Upper lobe of left lung (tissue), 6 donors: ENCODE results near the gene OR4F15. TPM values are rescaled to one million over a fixed set of nuclear protein-coding genes. Genes with fewer than 3 reads are reported as not detected.
"Not testable (repeated sequence)": the region's sequence is repeated elsewhere in the genome, so short reads cannot be mapped to it uniquely, and the experiment has no call there.

Experiments used
- ATAC-seq, 2 donors: fragments of 200-7000 bp; cut with Tn5 transposase; one replicate each; pipeline ENCODE4 v1.9.1; 2022; ENCODE audit warnings: mild to moderate bottlenecking in 2 of 2, moderate library complexity in 2 of 2; ENCODE audit not compliant: low FRiP score in 2 of 2
- DNase-seq, 2 donors: peaks; one replicate each; pipeline ENCODE4 v3.0.0-alpha.2; 2019 to 2020
- H3K27ac ChIP-seq, 4 donors: fragments of 200-600 bp; sonication (generic); one replicate each; pipeline ENCODE4 v1.5.1; 2016 to 2019
- H3K27me3 ChIP-seq, 4 donors: fragments of 200-600 bp; sonication (generic); one replicate each; pipeline ENCODE4 v1.5.1; 2017 to 2019
- H3K36me3 ChIP-seq, 4 donors: fragments of 200-600 bp; sonication (generic); one replicate each; pipeline ENCODE4 v1.5.1; 2016 to 2019
- H3K4me1 ChIP-seq, 4 donors: fragments of 200-600 bp; sonication (generic); one replicate each; pipeline ENCODE4 v1.5.1; 2018 to 2019
- H3K4me3 ChIP-seq, 4 donors: fragments of 200-600 bp; sonication (generic); one replicate each; pipeline ENCODE4 v1.5.1; 2017 to 2019; ENCODE audit warnings: mild to moderate bottlenecking in 2 of 4, moderate library complexity in 1 of 4
- H3K9me3 ChIP-seq, 4 donors: fragments of 200-600 bp; sonication (generic); one replicate each; pipeline ENCODE4 v1.5.1; 2018 to 2019
- EP300 ChIP-seq, 4 donors: sonication (generic); formaldehyde crosslinking; IDR thresholded peaks; one replicate each; pipeline ENCODE4 v1.5.1; 2017; ENCODE audit warnings: antibody characterized with exemption in 4 of 4, control low read depth in 2 of 4
- POLR2A ChIP-seq, 4 donors: fragments of 450-650 bp; IDR thresholded peaks; one replicate each; pipeline ENCODE4 v1.5.1; 2016 to 2017; ENCODE audit warnings: antibody characterized with exemption in 4 of 4, mild to moderate bottlenecking in 2 of 4
- POLR2AphosphoS5 ChIP-seq, 2 donors: sonication (generic); formaldehyde crosslinking; IDR thresholded peaks; one replicate each; pipeline ENCODE4 v1.5.1; 2017; ENCODE audit warnings: antibody characterized with exemption in 2 of 2
- WGBS, 2 donors: methylation state at CpG; one replicate each; pipeline ENCODE4 v1.1.5; 2017 to 2018; 5-methylcytosine and 5-hydroxymethylcytosine counted together
- total RNA-seq, 6 donors: library from RNA; depleted of rRNA in 4 of 6; stranded (reverse); fragments of >200 nt in 4 of 6; gene quantifications; one replicate each; pipeline versions ENCODE4 v1.1.0 to v1.2.1, GENCODE V29; 2016 to 2021
- TF ChIP-seq, protein P1 (sequence below), 6 experiments: fragments of 450-650 bp in 4 of 6; fragments of 200-600 bp in 2 of 6; sonication (generic) in 2 of 6; IDR thresholded peaks; one replicate each; pipeline ENCODE4 v1.5.1; 2016 to 2019; ENCODE audit warnings: antibody characterized with exemption in 6 of 6
- donor health status: DM: no; HTN: no; CAD: no; lungs with moderate emphysema.
- donor health status: DM: no; HTN: yes; CAD: no; lungs with severe emphysema.

The OR4F15 gene
- total RNA-seq, 6 donors from 2014 or later = not detected

- no peak for ATAC-seq
- DNase-seq = peak in 1 of 2 donors; percentile 40
- Histone ChIP-seq H3K27me3 (no peaks in the 10 kb centered on the region), H3K36me3 (peaks cover 0 to 6% (median 0%) of the 10 kb centered on the region in 4 donors), H3K4me3 (no peak overlapping the region), H3K27ac (no peak overlapping the region), H3K9me3 (no peaks in the 10 kb centered on the region), H3K4me1 (no peaks in the 10 kb centered on the region)
- TF ChIP-seq, protein P1, sequence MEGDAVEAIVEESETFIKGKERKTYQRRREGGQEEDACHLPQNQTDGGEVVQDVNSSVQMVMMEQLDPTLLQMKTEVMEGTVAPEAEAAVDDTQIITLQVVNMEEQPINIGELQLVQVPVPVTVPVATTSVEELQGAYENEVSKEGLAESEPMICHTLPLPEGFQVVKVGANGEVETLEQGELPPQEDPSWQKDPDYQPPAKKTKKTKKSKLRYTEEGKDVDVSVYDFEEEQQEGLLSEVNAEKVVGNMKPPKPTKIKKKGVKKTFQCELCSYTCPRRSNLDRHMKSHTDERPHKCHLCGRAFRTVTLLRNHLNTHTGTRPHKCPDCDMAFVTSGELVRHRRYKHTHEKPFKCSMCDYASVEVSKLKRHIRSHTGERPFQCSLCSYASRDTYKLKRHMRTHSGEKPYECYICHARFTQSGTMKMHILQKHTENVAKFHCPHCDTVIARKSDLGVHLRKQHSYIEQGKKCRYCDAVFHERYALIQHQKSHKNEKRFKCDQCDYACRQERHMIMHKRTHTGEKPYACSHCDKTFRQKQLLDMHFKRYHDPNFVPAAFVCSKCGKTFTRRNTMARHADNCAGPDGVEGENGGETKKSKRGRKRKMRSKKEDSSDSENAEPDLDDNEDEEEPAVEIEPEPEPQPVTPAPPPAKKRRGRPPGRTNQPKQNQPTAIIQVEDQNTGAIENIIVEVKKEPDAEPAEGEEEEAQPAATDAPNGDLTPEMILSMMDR (IDR thresholded peaks at IDR 0.05) = no peak
- TF ChIP-seq POLR2A (IDR thresholded peaks at IDR 0.05) = no peak
- no peak for TF ChIP-seq EP300 (IDR thresholded peaks at IDR 0.05)
- TF ChIP-seq POLR2AphosphoS5 (IDR thresholded peaks at IDR 0.05) = no peak
- 85 to 92% methylated on average over 6 to 8 of the region's 8 CpGs for WGBS, 2 donors
Measured at GRCh38 chr15:101772921-101773320, 39.1 kb upstream of the OR4F15 start.

DNA sequence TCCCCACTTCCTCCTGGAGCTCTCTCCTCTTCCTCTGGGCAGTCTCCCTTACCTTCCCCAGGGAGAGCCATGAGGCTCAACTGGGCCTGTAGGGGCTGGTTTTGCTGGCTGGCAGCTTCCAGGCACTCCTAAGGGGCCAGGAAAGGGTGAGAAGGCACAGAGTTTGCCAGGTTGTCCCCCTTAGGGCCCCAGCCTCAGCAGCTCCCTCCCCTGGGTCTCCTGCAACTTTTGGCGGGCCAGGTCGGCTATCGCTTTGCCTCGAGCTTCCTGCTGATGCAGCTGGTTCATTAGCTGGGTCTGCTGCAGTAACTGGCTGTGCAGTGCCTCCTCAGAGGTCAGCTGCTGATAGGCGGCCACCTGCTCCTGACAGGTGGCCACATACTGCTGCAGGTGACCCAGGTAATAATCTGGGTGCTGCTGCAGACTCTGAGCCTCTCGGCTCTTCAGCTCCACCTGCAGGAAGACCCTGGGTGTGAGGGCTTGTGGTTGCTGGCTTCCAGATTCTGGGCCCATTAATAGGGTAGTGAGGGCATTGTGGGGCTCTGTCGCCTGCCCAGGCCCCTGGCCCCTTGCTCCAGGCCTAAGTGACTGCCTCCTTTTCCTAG lies 38.4 kb upstream of the OR4F15 start:
- Histone ChIP-seq H3K27me3 (no peaks in the 10 kb centered on the region), H3K9me3 (no peaks in the 10 kb centered on the region), H3K4me3 (no peak overlapping the region), H3K4me1 (no peaks in the 10 kb centered on the region), H3K36me3 (peaks cover 0 to 6% (median 0%) of the 10 kb centered on the region in 4 donors), H3K27ac (no peak overlapping the region)
- DNase-seq = no peak
- 67 to 78% methylated on average over 7 of the region's 7 CpGs for WGBS, 2 donors
- TF ChIP-seq POLR2A (IDR thresholded peaks at IDR 0.05) (no peak), EP300 (IDR thresholded peaks at IDR 0.05) (no peak), POLR2AphosphoS5 (IDR thresholded peaks at IDR 0.05) (no peak)
- TF ChIP-seq, protein P1 (IDR thresholded peaks at IDR 0.05) = no peak
- ATAC-seq = no peak

DNA sequence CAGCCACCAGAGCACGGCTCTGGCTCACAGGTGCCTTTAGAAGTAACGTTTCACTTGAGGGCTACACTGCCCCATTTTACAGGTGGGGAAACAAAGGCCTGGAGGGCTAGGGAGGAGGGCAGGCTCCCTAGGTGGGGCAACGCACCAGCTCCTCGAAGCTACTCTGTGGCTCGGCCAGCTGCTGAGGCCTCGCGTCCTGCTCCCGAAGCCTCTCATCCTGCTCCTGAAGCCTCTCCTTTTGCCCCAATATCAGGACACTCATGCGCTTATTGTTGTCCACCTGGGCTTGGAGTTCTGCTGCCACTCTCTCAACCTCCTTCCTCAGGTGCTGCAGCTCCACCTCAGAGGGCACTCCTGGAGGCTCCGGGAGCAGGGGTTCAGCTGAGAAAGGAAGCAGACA lies 36.9 kb upstream of the OR4F15 start:
- WGBS, 2 donors = 85 to 98% methylated on average over 8 to 10 of the region's 10 CpGs
- H3K36me3 ChIP-seq = peaks cover 0 to 6% (median 0%) of the 10 kb centered on the region in 4 donors
- no peaks in the 10 kb centered on the region for H3K4me1 ChIP-seq
- H3K27me3 ChIP-seq = no peaks in the 10 kb centered on the region
- TF ChIP-seq POLR2A (IDR thresholded peaks at IDR 0.05) (no peak), EP300 (IDR thresholded peaks at IDR 0.05) (no peak), POLR2AphosphoS5 (IDR thresholded peaks at IDR 0.05) (no peak)
- TF ChIP-seq, protein P1 (IDR thresholded peaks at IDR 0.05) = no peak
- peak in 1 of 2 donors; percentile 42 for DNase-seq
- H3K4me3 ChIP-seq = no peak overlapping the region
- no peaks in the 10 kb centered on the region for H3K9me3 ChIP-seq
- no peak for ATAC-seq
- H3K27ac ChIP-seq = no peak overlapping the region

- H3K4me1 ChIP-seq, H3K36me3 ChIP-seq, H3K27me3 ChIP-seq, DNase-seq, ATAC-seq, H3K4me3 ChIP-seq, H3K9me3 ChIP-seq, H3K27ac ChIP-seq: not testable (repeated sequence)
- 81 to 84% methylated on average over 10 of the region's 10 CpGs for WGBS, 2 donors
Measured at GRCh38 chr15:101778576-101778975, 33.4 kb upstream of the OR4F15 start.

- WGBS, 2 donors = 4 to 11% methylated on average over 1 of the region's 1 CpG
- H3K4me3 ChIP-seq, ATAC-seq, DNase-seq, H3K27ac ChIP-seq, H3K36me3 ChIP-seq, H3K4me1 ChIP-seq, H3K27me3 ChIP-seq, H3K9me3 ChIP-seq: not testable (repeated sequence)
Measured at GRCh38 chr15:101780225-101780624, 31.8 kb upstream of the OR4F15 start.

DNA sequence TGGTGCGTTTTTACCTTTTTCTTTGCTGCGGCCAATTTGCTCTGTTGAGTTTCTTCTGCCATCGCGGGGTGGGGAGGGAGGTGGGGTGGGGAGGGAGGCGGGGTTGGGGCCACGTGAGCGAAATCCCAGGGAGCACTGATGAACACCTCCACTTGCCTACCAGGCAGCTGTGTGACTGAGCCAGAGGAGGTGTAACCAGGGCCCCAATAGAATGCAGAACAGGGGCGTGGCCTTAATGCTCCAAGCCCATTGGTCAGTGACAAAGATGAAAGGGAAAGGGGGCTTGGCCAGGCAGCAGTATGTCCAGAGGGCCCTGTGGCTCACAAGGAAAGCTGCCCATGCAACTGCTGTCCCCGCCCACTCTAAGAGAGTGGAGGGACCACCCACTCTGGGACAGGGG lies 30.1 kb upstream of the OR4F15 start:
- H3K36me3 ChIP-seq = no peaks in the 10 kb centered on the region
- no peak for TF ChIP-seq POLR2AphosphoS5 (IDR thresholded peaks at IDR 0.05)
- no peak for TF ChIP-seq POLR2A (IDR thresholded peaks at IDR 0.05)
- TF ChIP-seq EP300 (IDR thresholded peaks at IDR 0.05) = no peak
- TF ChIP-seq, protein P1 (IDR thresholded peaks at IDR 0.05) = no peak
- H3K4me1 ChIP-seq = no peaks in the 10 kb centered on the region
- 87 to 89% methylated on average over 9 of the region's 9 CpGs for WGBS, 2 donors
- H3K9me3 ChIP-seq = no peaks in the 10 kb centered on the region
- no peak overlapping the region for H3K27ac ChIP-seq
- DNase-seq = no peak
- no peak overlapping the region for H3K4me3 ChIP-seq
- no peaks in the 10 kb centered on the region for H3K27me3 ChIP-seq
- no peak for ATAC-seq
